HepG2 (cell line): ENCODE data around the gene ALCAM. TPM values are rescaled to one million over a fixed set of nuclear protein-coding genes. Genes with fewer than 3 reads are reported as not detected.

ENCODE experiments used
- CBX2 ChIP-seq, 2 experiments: fragments of 200-600 bp in 1 of 2; sonication (generic); formaldehyde crosslinking in 1 of 2; IDR thresholded peaks; 2 replicates each; pipeline versions ENCODE4 v1.7.0 to v1.8.1; 2018 to 2022; ENCODE audit warnings: low read depth in 2 of 2, low read length in 1 of 2, mild to moderate bottlenecking in 1 of 2, missing genetic modification reagents in 1 of 2
- CSRNP2 ChIP-seq: sonication (generic); formaldehyde crosslinking; conservative IDR thresholded peaks from 2 replicates; pipeline ENCODE4 v1.8.0; 2022; ENCODE audit warnings: low read depth, missing genetic modification reagents
- FOXA3 ChIP-seq: IDR thresholded peaks from 2 replicates; pipeline ENCODE4 v1.6.1; 2016; ENCODE audit warnings: missing genetic modification reagents, missing compliant biosample characterization
- FOXK2 ChIP-seq: fragments of 450-650 bp; IDR thresholded peaks from 2 replicates; pipeline ENCODE4 v1.6.1; 2016
- FOXP1 ChIP-seq, 2 experiments: fragments of 450-650 bp in 1 of 2; IDR thresholded peaks; 2 replicates each; pipeline ENCODE4 v1.6.1; 2017 to 2018; ENCODE audit warnings: antibody characterized with exemption in 1 of 2
- LRRFIP1 ChIP-seq: sonication (generic); formaldehyde crosslinking; conservative IDR thresholded peaks from 2 replicates; pipeline ENCODE4 v1.4.0; 2020; ENCODE audit warnings: missing genetic modification reagents
- MEIS2 ChIP-seq: sonication (generic); formaldehyde crosslinking; IDR thresholded peaks from 2 replicates; pipeline ENCODE4 v1.9.0; 2021; ENCODE audit warnings: mild to moderate bottlenecking, missing genetic modification reagents
- NONO ChIP-seq, 2 experiments: fragments of 450-650 bp in 1 of 2; sonication (generic) in 1 of 2; formaldehyde crosslinking in 1 of 2; IDR thresholded peaks in 1 of 2; conservative IDR thresholded peaks in 1 of 2; 2 replicates each; pipeline versions ENCODE4 v1.6.1 to v1.8.0; 2017 to 2022; ENCODE audit warnings: mild to moderate bottlenecking in 1 of 2, missing genetic modification reagents in 1 of 2, moderate library complexity in 1 of 2
- TERF1 ChIP-seq: sonication (generic); formaldehyde crosslinking; IDR thresholded peaks from 2 replicates; pipeline ENCODE4 v1.8.0; 2022; ENCODE audit warnings: mild to moderate bottlenecking, missing genetic modification reagents, moderate library complexity
- YEATS2 ChIP-seq: sonication (generic); formaldehyde crosslinking; IDR thresholded peaks from 2 replicates; pipeline ENCODE4 v1.4.0; 2020; ENCODE audit warnings: missing genetic modification reagents, borderline replicate concordance
- ZBTB49 ChIP-seq: sonication (generic); formaldehyde crosslinking; IDR thresholded peaks from 2 replicates; pipeline ENCODE4 v1.4.0; 2020; ENCODE audit warnings: missing genetic modification reagents, borderline replicate concordance
- ZNF263 ChIP-seq: sonication (generic); formaldehyde crosslinking; IDR thresholded peaks from 2 replicates; pipeline ENCODE4 v1.4.0; 2020; ENCODE audit warnings: missing genetic modification reagents
- ZNF781 ChIP-seq: sonication (generic); formaldehyde crosslinking; IDR thresholded peaks from 2 replicates; pipeline ENCODE4 v1.5.1; 2020; ENCODE audit warnings: borderline replicate concordance, mild to moderate bottlenecking, missing genetic modification reagents; ENCODE audit errors: not compliant biosample characterization
- polyA plus RNA-seq, 8 experiments: library from polyadenylated mRNA; depleted of rRNA in 3 of 8; stranded (reverse) in 7 of 8; unstranded in 1 of 8; fragments of >200 nt; fragmentation: Illumina TruSeq in 4 of 8; extraction: Trizol in 4 of 8; gene quantifications; 2 replicates each; pipeline versions ENCODE4 v1.2.1 to v1.2.3, GENCODE V29; 2011 to 2016; ENCODE audit warnings: low read depth in 4 of 8, missing spikeins in 1 of 8, mixed read lengths in 1 of 8; ENCODE audit not compliant: insufficient read depth in 1 of 8
- total RNA-seq, 5 experiments: library from RNA; depleted of rRNA; stranded (reverse); fragments of >200 nt; fragmentation: Illumina TruSeq; extraction: Trizol; gene quantifications; 2 replicates each; pipeline ENCODE4 v1.2.3, GENCODE V29; 2016; ENCODE audit warnings: low read depth in 1 of 5
- TF ChIP-seq, protein P1 (sequence below): sonication (generic); formaldehyde crosslinking; IDR thresholded peaks from 2 replicates; pipeline ENCODE4 v1.4.0; 2020; ENCODE audit warnings: missing genetic modification reagents, mild to moderate bottlenecking, borderline replicate concordance

ALCAM gene
- total and polyA plus RNA-seq, 2 of the 13 experiments (the other 11 are each of a cell fraction or from before 2014, with no cell fraction given), result 26.0 to 33.1 TPM

- TF ChIP-seq LRRFIP1 (CRISPR knock-in tag), result no peak
- peak; percentile 50 for TF ChIP-seq FOXA3 (CRISPR knock-in tag)
- TF ChIP-seq CBX2 (IDR thresholded peaks at IDR 0.05; ENCODE audit: low read depth, low read length), result no peak
- no peak for TF ChIP-seq CBX2 (CRISPR knock-in tag; IDR thresholded peaks at IDR 0.05; ENCODE audit: low read depth)
- peak; percentile 50; the same call in 1 of the 2 replicates for TF ChIP-seq ZNF263
- TF ChIP-seq FOXK2, result no peak
- TF ChIP-seq TERF1, result no peak
- peak; percentile 90 for TF ChIP-seq YEATS2 (CRISPR knock-in tag)
- no peak for TF ChIP-seq CSRNP2
- TF ChIP-seq NONO (IDR thresholded peaks at IDR 0.05), result no peak
- 0 out of 2 replicates have a peak, but pooled peaks have one; percentile 54 for TF ChIP-seq NONO (CRISPR knock-in tag; conservative IDR thresholded peaks at IDR 0.05)
- TF ChIP-seq ZNF781 (CRISPR knock-in tag), result no peak
- peak; percentile 51; the same call in 1 of the 2 replicates for TF ChIP-seq MEIS2
- TF ChIP-seq FOXP1 (IDR thresholded peaks at IDR 0.05), result no peak
- TF ChIP-seq FOXP1 (CRISPR knock-in tag; IDR thresholded peaks at IDR 0.05), result no peak
- no peak for TF ChIP-seq ZBTB49 (CRISPR knock-in tag)
- TF ChIP-seq, protein P1, sequence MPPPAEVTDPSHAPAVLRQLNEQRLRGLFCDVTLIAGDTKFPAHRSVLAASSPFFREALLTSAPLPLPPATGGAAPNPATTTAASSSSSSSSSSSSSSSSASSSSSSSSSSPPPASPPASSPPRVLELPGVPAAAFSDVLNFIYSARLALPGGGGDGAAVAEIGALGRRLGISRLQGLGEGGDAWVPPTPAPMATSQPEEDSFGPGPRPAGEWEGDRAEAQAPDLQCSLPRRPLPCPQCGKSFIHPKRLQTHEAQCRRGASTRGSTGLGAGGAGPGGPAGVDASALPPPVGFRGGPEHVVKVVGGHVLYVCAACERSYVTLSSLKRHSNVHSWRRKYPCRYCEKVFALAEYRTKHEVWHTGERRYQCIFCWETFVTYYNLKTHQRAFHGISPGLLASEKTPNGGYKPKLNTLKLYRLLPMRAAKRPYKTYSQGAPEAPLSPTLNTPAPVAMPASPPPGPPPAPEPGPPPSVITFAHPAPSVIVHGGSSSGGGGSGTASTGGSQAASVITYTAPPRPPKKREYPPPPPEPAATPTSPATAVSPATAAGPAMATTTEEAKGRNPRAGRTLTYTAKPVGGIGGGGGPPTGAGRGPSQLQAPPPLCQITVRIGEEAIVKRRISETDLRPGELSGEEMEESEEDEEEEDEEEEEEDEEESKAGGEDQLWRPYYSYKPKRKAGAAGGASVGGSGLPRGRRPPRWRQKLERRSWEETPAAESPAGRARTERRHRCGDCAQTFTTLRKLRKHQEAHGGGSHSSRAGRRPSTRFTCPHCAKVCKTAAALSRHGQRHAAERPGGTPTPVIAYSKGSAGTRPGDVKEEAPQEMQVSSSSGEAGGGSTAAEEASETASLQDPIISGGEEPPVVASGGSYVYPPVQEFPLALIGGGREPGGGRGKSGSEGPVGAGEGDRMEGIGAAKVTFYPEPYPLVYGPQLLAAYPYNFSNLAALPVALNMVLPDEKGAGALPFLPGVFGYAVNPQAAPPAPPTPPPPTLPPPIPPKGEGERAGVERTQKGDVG, result no peak
Measured at GRCh38 chr3:105366326-105367062, at the start of gene ALCAM (continued).
